Measurements from ENCODE around the gene PINK1.
"Not testable (repeated sequence)": the region's sequence is repeated elsewhere in the genome, so short reads cannot be mapped to it uniquely, and the experiment has no call there.

Gene PINK1

GRCh38 chr1:20597650-20598049 lies 35.6 kb upstream of the PINK1 start:
- FAIRE-seq (no peak), DNase-seq (ENCODE audit: insufficient read length) (no peak)
- TF ChIP-seq POLR2A (IDR thresholded peaks at IDR 0.05; ENCODE audit: low read depth, low read length) (no peak), TAF1 (IDR thresholded peaks at IDR 0.05; ENCODE audit: borderline replicate concordance, low read depth, low read length) (no peak), POLR2AphosphoS5 (IDR thresholded peaks at IDR 0.05; ENCODE audit: low read depth, low read length) (no peak)

- FAIRE-seq (no peak), DNase-seq (ENCODE audit: insufficient read length) (no peak)
- TF ChIP-seq TAF1 (IDR thresholded peaks at IDR 0.05; ENCODE audit: borderline replicate concordance, low read depth, low read length) (no peak), POLR2A (IDR thresholded peaks at IDR 0.05; ENCODE audit: low read depth, low read length) (no peak), POLR2AphosphoS5 (IDR thresholded peaks at IDR 0.05; ENCODE audit: low read depth, low read length) (no peak)
Observed at GRCh38 chr1:20600156-20600555, 33.1 kb upstream of the PINK1 start.

- FAIRE-seq (no peak), DNase-seq (ENCODE audit: insufficient read length) (no peak)
- no peak for TF ChIP-seq POLR2AphosphoS5 (IDR thresholded peaks at IDR 0.05; ENCODE audit: low read depth, low read length)
- TF ChIP-seq TAF1 (IDR thresholded peaks at IDR 0.05; ENCODE audit: borderline replicate concordance, low read depth, low read length) = no peak
- no peak for TF ChIP-seq POLR2A (IDR thresholded peaks at IDR 0.05; ENCODE audit: low read depth, low read length)
Observed at GRCh38 chr1:20601129-20601825, 32.0 kb upstream of the PINK1 start.

- FAIRE-seq = no peak
- TF ChIP-seq POLR2AphosphoS5 (IDR thresholded peaks at IDR 0.05; ENCODE audit: low read depth, low read length) = no peak
- TF ChIP-seq TAF1 (IDR thresholded peaks at IDR 0.05; ENCODE audit: borderline replicate concordance, low read depth, low read length) = no peak
- TF ChIP-seq POLR2A (IDR thresholded peaks at IDR 0.05; ENCODE audit: low read depth, low read length) = no peak
- no peak for DNase-seq (ENCODE audit: insufficient read length)
Observed at GRCh38 chr1:20602851-20603450, 30.3 kb upstream of the PINK1 start.

- TF ChIP-seq POLR2AphosphoS5 (IDR thresholded peaks at IDR 0.05; ENCODE audit: low read depth, low read length) (no peak), TAF1 (IDR thresholded peaks at IDR 0.05; ENCODE audit: borderline replicate concordance, low read depth, low read length) (no peak), POLR2A (IDR thresholded peaks at IDR 0.05; ENCODE audit: low read depth, low read length) (no peak)
- DNase-seq (ENCODE audit: insufficient read length) = no peak
- no peak for FAIRE-seq
Observed at GRCh38 chr1:20603504-20604464, 29.5 kb upstream of the PINK1 start.

GRCh38 chr1:20604678-20605077 lies 28.6 kb upstream of the PINK1 start:
- FAIRE-seq (no peak), DNase-seq (ENCODE audit: insufficient read length) (no peak)
- TF ChIP-seq POLR2A (IDR thresholded peaks at IDR 0.05; ENCODE audit: low read depth, low read length) (no peak), TAF1 (IDR thresholded peaks at IDR 0.05; ENCODE audit: borderline replicate concordance, low read depth, low read length) (no peak), POLR2AphosphoS5 (IDR thresholded peaks at IDR 0.05; ENCODE audit: low read depth, low read length) (no peak)

GRCh38 chr1:20606801-20607570 lies 26.3 kb upstream of the PINK1 start:
- FAIRE-seq; DNase-seq (ENCODE audit: insufficient read length): not testable (repeated sequence)

GRCh38 chr1:20609541-20609940 lies 23.7 kb upstream of the PINK1 start:
- TF ChIP-seq TAF1 (IDR thresholded peaks at IDR 0.05; ENCODE audit: borderline replicate concordance, low read depth, low read length) (no peak), POLR2AphosphoS5 (IDR thresholded peaks at IDR 0.05; ENCODE audit: low read depth, low read length) (no peak), POLR2A (IDR thresholded peaks at IDR 0.05; ENCODE audit: low read depth, low read length) (no peak)
- DNase-seq (ENCODE audit: insufficient read length) (no peak), FAIRE-seq (no peak)

GRCh38 chr1:20610970-20611369 lies 22.3 kb upstream of the PINK1 start:
- no peak for FAIRE-seq
- DNase-seq (ENCODE audit: insufficient read length) = no peak
- TF ChIP-seq POLR2A (IDR thresholded peaks at IDR 0.05; ENCODE audit: low read depth, low read length) (no peak), POLR2AphosphoS5 (IDR thresholded peaks at IDR 0.05; ENCODE audit: low read depth, low read length) (no peak), TAF1 (IDR thresholded peaks at IDR 0.05; ENCODE audit: borderline replicate concordance, low read depth, low read length) (no peak)

- FAIRE-seq (no peak), DNase-seq (ENCODE audit: insufficient read length) (no peak)
- no peak for TF ChIP-seq POLR2AphosphoS5 (IDR thresholded peaks at IDR 0.05; ENCODE audit: low read depth, low read length)
- TF ChIP-seq POLR2A (IDR thresholded peaks at IDR 0.05; ENCODE audit: low read depth, low read length) = no peak
- TF ChIP-seq TAF1 (IDR thresholded peaks at IDR 0.05; ENCODE audit: borderline replicate concordance, low read depth, low read length) = no peak
Observed at GRCh38 chr1:20611652-20612051, 21.6 kb upstream of the PINK1 start.

GRCh38 chr1:20612221-20612746 lies 21.0 kb upstream of the PINK1 start:
- FAIRE-seq (no peak), DNase-seq (ENCODE audit: insufficient read length) (no peak)
- TF ChIP-seq TAF1 (IDR thresholded peaks at IDR 0.05; ENCODE audit: borderline replicate concordance, low read depth, low read length) (no peak), POLR2A (IDR thresholded peaks at IDR 0.05; ENCODE audit: low read depth, low read length) (no peak), POLR2AphosphoS5 (IDR thresholded peaks at IDR 0.05; ENCODE audit: low read depth, low read length) (no peak)
